HG03280 (cell line): ENCODE results near the gene BMERB1.
"Not testable (repeated sequence)": the region's sequence is repeated elsewhere in the genome, so short reads cannot be mapped to it uniquely, and the experiment has no call there.

Experiments
- ATAC-seq: cut with Tn5 transposase; IDR thresholded peaks from one replicate; pipeline ENCODE4 v1.9.1; 2021; ENCODE audit warnings: mild to moderate bottlenecking, moderate library complexity; ENCODE audit not compliant: unreplicated experiment

BMERB1 gene

GRCh38 chr16:15519790-15520189, 85.4 kb downstream of the BMERB1 start:
- no peak for ATAC-seq

- no peak for ATAC-seq
Measured at GRCh38 chr16:15521390-15521757, 87.0 kb downstream of the BMERB1 start.

- ATAC-seq, result no peak
Measured at GRCh38 chr16:15521758-15522509, 87.5 kb downstream of the BMERB1 start.

GRCh38 chr16:15523092-15523541, 88.7 kb downstream of the BMERB1 start:
- no peak for ATAC-seq

DNA sequence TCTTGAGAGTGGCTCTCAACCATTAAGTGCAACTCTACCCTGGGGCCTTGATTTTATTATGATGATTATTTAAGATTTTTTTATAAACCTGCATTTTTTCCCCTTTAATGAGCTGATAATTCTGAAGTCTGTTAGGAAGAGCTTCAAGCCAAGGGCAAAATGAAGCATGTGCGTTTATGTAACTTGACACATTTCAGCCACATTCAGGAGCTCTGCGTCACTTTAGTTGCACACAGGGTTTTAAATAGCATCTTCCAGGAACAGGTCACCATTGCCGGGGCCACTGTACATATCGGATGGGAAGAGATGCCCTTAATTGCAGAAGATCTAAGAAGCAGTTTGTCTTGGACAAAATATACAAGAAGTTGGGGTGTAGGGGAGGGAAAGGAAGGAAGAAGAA, 89.6 kb downstream of the BMERB1 start:
- ATAC-seq, result no peak

DNA sequence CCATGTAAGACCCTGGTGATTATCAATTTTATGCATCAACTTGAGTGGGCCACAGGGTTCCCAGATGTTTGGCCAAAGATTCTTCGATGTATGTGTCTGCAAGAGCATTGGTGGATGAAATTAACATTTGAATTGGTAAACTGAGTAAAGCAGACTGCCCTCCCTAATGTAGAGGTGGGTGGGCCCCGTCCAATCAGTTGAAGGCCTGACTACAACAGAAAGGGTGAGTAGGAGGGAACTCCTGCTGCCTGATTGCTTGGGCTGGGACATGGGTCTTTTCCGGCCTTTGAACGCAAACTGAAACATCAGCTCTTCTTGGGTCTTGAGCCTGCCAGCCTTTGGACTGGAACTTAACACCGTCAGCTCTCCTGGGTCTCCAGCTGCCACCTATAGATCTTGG, 90.6 kb downstream of the BMERB1 start:
- ATAC-seq, result no peak

- ATAC-seq, result no peak
Measured at GRCh38 chr16:15526097-15526496, 91.7 kb downstream of the BMERB1 start.

- no peak for ATAC-seq
Measured at GRCh38 chr16:15526731-15527130, 92.3 kb downstream of the BMERB1 start.

DNA sequence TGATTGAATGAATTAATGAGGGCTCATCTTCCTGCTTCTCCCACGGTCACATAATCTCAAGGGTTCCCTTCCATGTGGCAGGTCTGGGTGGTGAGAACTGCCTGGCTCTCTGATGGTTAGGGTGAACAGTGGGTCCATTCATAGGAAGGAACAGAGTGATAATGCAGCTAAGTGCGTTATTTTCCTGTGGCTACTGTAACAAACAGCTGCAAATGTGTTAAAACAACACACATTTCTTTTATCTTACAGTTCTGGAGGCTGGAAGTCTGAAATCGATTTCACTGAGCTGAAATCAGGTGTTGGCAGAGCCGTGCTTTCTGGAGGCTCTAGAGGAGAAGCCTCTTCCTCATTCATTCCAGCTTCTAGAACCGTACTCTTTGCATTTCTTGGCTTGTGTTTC, 95.3 kb downstream of the BMERB1 start:
- no peak for ATAC-seq

- no peak for ATAC-seq
Measured at GRCh38 chr16:15530085-15530484, 95.7 kb downstream of the BMERB1 start.

GRCh38 chr16:15532825-15533224, 98.4 kb downstream of the BMERB1 start:
- ATAC-seq, result no peak

DNA sequence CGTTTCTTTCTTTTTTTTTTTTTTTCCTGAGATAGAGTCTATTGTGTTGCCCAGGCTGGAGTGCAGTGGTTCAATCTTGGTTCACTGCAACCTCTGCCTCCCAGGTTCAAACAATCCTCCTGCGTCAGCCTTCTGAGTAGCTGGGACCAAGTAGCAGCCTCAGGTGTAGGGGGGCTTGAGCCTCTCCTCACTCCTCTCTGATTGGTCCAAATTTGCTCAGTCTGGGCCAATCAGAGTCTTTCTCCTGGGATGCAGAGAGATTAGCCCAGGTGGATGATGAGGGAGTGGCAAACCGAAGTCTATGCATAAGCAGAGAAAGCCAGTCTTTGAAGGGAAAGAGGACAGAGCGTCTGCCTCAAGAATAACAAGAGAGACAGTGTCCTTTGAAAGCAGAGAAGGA, 99.0 kb downstream of the BMERB1 start:
- ATAC-seq, result no peak

GRCh38 chr16:15535772-15536171, 101.4 kb downstream of the BMERB1 start:
- ATAC-seq, result no peak

DNA sequence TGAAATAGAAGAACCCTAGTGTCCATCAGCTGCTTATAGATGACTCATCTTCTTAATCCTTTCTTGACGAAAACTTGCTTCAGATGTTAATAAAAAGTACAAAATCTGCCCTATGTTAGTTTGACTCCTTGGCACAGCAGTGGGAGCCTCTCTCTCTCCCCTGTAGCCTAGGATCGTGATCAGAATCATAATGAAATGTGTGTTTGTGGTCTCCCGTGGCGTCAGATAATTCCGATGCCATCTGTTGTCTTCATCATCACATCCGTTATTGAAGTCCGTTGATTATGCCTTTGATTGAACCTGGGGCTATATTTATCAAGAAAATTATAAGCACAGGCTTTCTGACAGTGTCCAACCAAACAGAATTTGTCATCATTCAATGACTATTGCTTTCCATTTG, 102.5 kb downstream of the BMERB1 start:
- ATAC-seq, result no peak

DNA sequence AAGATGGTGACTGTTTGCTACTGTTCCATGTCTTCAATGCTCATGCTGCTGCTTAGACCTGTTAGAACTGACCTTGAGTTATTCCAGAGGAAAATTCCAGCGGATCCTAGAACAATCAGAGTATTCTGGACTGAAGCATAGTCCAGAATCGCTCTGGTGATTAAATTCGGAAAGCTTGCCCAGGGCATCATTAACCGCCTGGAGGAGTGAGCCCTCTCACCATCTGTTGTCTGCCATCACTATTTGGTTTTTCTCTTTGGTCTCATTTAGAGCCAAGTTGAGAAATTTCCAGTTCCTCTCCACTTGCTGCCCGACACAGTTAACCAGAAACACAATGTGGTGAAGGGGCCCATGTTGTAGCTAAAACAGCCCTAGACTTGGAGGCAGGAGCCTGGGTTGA, 104.1 kb downstream of the BMERB1 start:
- no peak for ATAC-seq

- ATAC-seq, result no peak
Measured at GRCh38 chr16:15539197-15539596, 104.8 kb downstream of the BMERB1 start.

- no peak for ATAC-seq
Measured at GRCh38 chr16:15542261-15542660, 107.9 kb downstream of the BMERB1 start.

DNA sequence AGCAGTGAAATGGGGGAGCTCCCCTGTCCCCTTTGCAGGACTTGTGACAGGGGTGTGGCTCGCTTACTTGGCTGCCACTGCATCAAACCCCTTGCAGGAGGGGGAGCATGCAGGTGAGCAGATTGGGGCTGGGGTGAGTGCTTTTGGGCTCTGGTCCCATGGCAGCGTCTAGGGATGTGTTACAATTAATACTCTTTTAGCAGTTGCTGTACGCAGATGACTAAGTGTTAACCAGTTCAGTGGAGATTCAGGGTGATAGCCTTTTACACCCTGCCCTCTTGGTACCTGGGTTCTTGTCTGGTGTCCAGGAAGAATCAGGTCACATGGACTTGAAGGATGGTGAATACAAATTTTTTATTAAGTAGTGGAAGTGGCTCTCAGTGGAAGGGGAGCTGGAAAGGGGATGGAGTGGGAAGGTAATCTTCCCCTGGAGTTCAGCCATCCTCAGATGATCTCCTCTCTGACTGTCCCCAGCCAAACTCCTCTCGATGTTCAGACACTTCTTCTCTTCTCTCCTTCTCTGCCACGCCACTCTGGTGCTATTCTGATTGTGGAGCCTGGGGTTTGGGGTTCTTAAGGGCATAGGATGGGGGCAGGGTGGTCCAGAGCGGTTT, 108.5 kb downstream of the BMERB1 start:
- ATAC-seq, result no peak

- ATAC-seq, result no peak
Measured at GRCh38 chr16:15544405-15544804, 110.0 kb downstream of the BMERB1 start.

GRCh38 chr16:15545544-15545943, 111.2 kb downstream of the BMERB1 start:
- no peak for ATAC-seq

GRCh38 chr16:15547072-15547767, 112.8 kb downstream of the BMERB1 start:
- ATAC-seq, result not testable (repeated sequence)

- no peak for ATAC-seq
Measured at GRCh38 chr16:15547768-15548096, 113.3 kb downstream of the BMERB1 start.
